ACC112 (cell line): ENCODE results near the gene BBS9.
"Not testable (repeated sequence)": the region's sequence is repeated elsewhere in the genome, so short reads cannot be mapped to it uniquely, and the experiment has no call there.

Experiments used
- H2AFZ ChIP-seq: fragments of 200-600 bp; sonication (generic); one replicate; pipeline ENCODE4 v1.6.0; 2017; ENCODE audit warnings: antibody characterized with exemption, low read length; ENCODE audit not compliant: unreplicated experiment
- H3K27ac ChIP-seq: fragments of 200-600 bp; sonication (generic); 2 replicates; pipeline ENCODE4 v1.5.1; 2014; ENCODE audit warnings: low read depth, mild to moderate bottlenecking, antibody characterized with exemption, low read length, moderate library complexity
- H3K27me3 ChIP-seq: fragments of 200-600 bp; sonication (generic); 2 replicates; pipeline ENCODE4 v1.6.1; 2014; ENCODE audit warnings: mild to moderate bottlenecking, antibody characterized with exemption, low read length, moderate library complexity, mixed read lengths; ENCODE audit not compliant: insufficient read depth
- H3K36me3 ChIP-seq: fragments of 200-600 bp; sonication (generic); 2 replicates; pipeline ENCODE4 v1.6.1; 2016; ENCODE audit warnings: mild to moderate bottlenecking, antibody characterized with exemption, low read length, moderate library complexity, mixed read lengths; ENCODE audit not compliant: insufficient read depth
- H3K4me1 ChIP-seq: fragments of 200-600 bp; sonication (generic); one replicate; pipeline ENCODE4 v1.6.1; 2016; ENCODE audit warnings: low read length, mixed read lengths; ENCODE audit not compliant: insufficient read depth, unreplicated experiment, control insufficient read depth
- H3K4me3 ChIP-seq: fragments of 200-600 bp; sonication (generic); 2 replicates; pipeline ENCODE4 v1.5.1; 2014; ENCODE audit warnings: mild to moderate bottlenecking, low read depth, low read length
- H3K79me2 ChIP-seq: fragments of 200-600 bp; sonication (generic); one replicate; pipeline ENCODE4 v1.6.0; 2016; ENCODE audit warnings: low read length; ENCODE audit not compliant: control insufficient read depth, unreplicated experiment, insufficient read depth

The BBS9 gene

DNA sequence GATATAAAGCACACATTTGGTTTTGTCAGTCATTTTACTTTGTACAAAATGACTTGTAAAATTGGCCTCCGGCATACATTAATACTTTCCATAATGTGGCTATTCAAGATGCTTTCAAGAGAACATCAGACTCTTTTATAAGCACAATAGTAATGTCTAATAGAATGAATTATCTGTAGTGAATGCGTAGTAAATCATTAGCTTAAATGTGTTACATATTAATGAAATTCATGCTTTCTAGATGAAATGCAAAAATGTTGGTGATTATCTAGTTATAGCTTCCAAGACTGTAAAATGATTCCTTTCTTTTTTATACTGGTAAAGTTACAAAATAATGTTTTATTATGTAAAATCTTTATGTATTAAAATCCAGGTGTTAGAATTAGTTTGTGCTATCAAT is 144.0 kb downstream of the BBS9 start:
- Histone ChIP-seq H3K4me3 (no peak overlapping the region), H3K36me3 (peaks cover 6% of the 10 kb centered on the region; the same call in 1 of the 2 replicates), H3K27me3 (no peaks in the 10 kb centered on the region), H3K4me1 (no peaks in the 10 kb centered on the region), H3K27ac (no peak overlapping the region), H2AFZ (no peak overlapping the region), H3K79me2 (no peaks in the 10 kb centered on the region)

DNA sequence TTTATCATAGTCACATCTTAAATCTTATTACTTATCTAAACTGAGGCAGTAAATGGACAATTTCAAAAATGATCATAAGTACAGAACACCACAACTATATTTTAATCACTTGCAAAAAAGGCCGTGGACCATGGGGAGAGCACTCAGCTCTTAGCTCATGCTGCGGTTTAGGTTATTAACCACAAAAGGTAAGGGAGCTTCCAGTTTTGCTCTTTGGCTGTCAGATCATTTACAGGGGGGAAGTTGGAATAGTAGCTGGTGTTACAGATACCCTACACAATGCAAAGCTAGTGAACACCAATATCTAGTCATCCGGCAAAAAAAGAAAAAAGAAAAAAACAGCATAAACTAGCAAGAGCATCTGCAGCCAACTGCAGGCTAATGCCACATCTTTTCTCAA is 147.0 kb downstream of the BBS9 start:
- Histone ChIP-seq H3K4me1 (no peaks in the 10 kb centered on the region), H3K36me3 (peaks cover 12% of the 10 kb centered on the region), H3K27ac (no peak overlapping the region), H3K27me3 (no peaks in the 10 kb centered on the region), H3K79me2 (no peaks in the 10 kb centered on the region), H3K4me3 (no peak overlapping the region), H2AFZ (no peak overlapping the region)

DNA sequence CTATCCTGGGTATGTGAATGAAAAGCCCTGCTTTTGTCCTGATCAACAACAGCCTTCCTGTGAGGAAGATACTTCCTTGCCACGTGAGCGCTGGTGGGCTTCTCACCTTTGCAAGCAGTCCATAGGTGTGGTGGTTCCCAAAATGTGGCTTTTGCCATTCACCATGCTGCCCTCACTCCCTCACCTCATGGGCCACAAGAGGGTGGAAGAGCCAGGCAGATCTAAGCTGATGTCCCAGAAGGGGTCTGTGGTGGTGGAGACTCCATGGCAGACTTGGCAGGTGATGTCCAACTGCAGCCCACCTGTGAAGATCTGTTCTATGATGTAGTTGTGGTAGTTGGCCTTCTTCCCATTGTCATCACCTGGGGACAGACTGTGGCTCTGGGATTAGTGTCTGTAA is 147.4 kb downstream of the BBS9 start:
- Histone ChIP-seq H3K4me3 (no peak overlapping the region), H3K4me1 (no peaks in the 10 kb centered on the region), H3K36me3 (peaks cover 12% of the 10 kb centered on the region), H3K79me2 (no peaks in the 10 kb centered on the region), H3K27me3 (no peaks in the 10 kb centered on the region), H3K27ac (no peak overlapping the region), H2AFZ (no peak overlapping the region)

DNA sequence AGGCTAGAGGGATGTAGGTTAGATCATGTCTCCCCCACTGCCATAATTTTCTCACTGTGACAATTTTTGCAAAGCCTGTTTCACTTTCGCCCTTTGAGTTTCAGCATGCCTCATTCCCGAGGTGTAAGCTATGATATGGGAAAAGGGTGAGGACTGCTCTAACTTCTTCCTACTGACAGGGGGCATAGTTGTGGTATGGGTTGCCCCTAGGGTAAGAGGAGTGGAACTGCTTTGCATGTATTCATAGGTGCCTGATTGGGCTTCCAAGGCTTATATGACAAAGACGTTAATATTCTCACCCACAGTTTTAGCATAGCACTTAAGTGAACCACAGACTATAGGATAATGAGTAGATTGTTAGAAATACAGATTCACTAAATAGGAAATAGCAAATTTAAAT is 148.7 kb downstream of the BBS9 start:
- H3K79me2 ChIP-seq = no peaks in the 10 kb centered on the region
- no peaks in the 10 kb centered on the region for H3K4me1 ChIP-seq
- no peaks in the 10 kb centered on the region for H3K27me3 ChIP-seq
- no peak overlapping the region for H3K4me3 ChIP-seq
- no peak overlapping the region for H3K27ac ChIP-seq
- peaks cover 12% of the 10 kb centered on the region for H3K36me3 ChIP-seq
- no peak overlapping the region for H2AFZ ChIP-seq

DNA sequence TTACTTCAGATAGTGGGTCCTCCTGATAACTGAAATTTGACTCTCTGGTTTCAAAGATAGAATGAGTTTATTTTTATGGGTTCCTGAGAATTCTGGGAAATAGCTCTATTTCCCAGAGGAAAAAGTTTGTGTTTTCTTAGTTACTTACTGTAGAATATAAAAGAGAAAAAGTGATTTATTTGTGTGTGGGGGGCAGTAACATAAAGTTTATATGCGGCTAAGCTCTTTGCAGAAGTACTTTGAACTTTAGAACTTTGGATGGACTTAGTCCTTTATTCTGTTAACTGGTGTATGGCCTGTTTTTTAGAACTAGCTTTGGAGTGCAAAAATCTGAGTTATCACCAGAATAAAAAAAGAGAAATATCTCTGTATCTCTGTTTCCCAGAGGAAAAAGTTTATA is 157.1 kb downstream of the BBS9 start:
- Histone ChIP-seq H3K36me3 (no peaks in the 10 kb centered on the region), H3K4me3 (no peak overlapping the region), H3K79me2 (no peaks in the 10 kb centered on the region), H3K27ac (no peak overlapping the region), H3K4me1 (no peaks in the 10 kb centered on the region), H2AFZ (no peak overlapping the region), H3K27me3 (no peaks in the 10 kb centered on the region)

DNA sequence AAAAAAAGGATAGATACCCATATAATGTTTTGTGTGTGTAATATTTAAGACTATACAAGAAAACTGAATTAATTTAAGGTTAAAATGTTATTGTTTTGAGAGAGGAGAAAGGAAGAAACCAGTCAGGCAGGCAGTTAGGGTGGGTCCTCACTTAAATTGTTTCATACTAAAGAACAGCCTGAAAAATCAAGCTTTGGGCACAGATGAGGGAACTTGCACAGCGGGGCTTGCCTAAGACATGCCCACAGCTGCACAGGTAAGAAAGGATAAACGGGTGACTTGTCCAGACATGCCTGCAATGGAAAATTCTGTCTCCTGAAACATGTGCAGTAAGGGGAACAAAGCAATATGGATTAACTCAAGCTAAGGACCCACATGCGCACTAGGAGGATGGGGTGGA is 158.4 kb downstream of the BBS9 start:
- no peaks in the 10 kb centered on the region for H3K4me1 ChIP-seq

DNA sequence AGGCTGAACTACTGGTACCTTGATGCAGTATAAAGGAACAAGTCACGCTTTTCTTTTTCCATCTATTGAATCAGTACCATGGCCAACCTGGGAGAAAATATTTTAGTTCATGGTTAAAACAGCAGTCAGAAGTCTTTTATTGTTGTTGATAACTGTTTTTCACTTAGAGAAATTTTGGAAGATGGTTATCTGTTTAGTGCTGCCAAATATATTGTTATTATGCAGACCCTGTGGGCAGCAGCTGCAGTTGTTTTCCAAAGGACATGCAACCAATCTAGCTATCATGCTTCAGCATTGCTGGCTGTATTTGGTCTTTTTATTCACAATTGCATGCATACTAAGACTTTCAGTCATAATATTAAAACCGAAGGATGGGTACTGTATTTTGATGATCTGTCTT is 169.5 kb downstream of the BBS9 start:
- Histone ChIP-seq H3K4me1 (no peaks in the 10 kb centered on the region), H3K36me3 (no peaks in the 10 kb centered on the region), H2AFZ (no peak overlapping the region), H3K79me2 (no peaks in the 10 kb centered on the region), H3K27ac (no peak overlapping the region), H3K27me3 (no peaks in the 10 kb centered on the region), H3K4me3 (no peak overlapping the region)

More for the DNA sequence above, 158.4 kb downstream of the BBS9 start:
- H3K36me3 ChIP-seq = no peaks in the 10 kb centered on the region
- no peaks in the 10 kb centered on the region for H3K27me3 ChIP-seq
- no peak overlapping the region for H3K27ac ChIP-seq
- H2AFZ ChIP-seq = no peak overlapping the region
- H3K79me2 ChIP-seq = no peaks in the 10 kb centered on the region
- no peak overlapping the region for H3K4me3 ChIP-seq

DNA sequence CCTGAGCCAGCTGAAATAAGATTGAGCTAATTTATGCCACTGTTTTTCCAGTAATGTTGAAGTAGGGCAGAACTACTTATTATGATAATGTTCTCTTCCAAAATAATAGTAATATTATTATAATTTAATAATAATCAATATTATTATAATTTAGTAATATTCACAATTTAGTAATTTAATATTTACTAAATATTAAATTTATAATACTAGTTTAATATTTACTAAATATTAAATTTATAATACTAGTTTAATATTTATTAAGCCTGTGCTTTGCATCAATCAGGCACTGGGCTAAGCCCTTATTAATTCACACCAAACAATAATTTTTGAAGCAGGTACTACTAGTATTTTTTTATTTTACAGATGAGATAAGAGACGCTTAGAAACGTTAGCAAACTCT is 170.1 kb downstream of the BBS9 start:
- Histone ChIP-seq H3K27ac (no peak overlapping the region), H3K4me1 (no peaks in the 10 kb centered on the region), H3K27me3 (no peaks in the 10 kb centered on the region), H3K4me3 (no peak overlapping the region), H3K79me2 (no peaks in the 10 kb centered on the region), H3K36me3 (no peaks in the 10 kb centered on the region), H2AFZ (no peak overlapping the region)

DNA sequence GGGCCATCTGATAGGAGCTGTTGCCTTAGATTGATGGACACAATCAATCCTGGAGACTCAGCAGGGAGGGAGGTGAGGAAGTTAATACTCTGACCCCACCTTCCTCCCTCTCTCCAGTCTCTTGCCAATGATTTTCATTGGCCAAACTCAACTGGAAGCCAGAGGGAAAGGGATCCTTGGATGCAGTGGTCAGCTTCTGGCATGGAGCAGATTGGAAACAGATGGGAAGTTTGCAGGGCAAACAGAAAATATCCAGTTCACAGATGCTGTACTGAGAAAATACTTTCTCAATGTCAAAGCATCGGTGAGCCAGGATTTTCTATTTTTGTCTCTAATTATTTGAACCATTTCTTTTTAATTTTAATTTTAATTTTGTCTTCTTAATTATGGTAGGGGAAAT is 170.8 kb downstream of the BBS9 start:
- Histone ChIP-seq H3K36me3 (no peaks in the 10 kb centered on the region), H3K4me3 (no peak overlapping the region), H3K4me1 (no peaks in the 10 kb centered on the region), H3K79me2 (no peaks in the 10 kb centered on the region), H3K27ac (no peak overlapping the region), H2AFZ (no peak overlapping the region), H3K27me3 (no peaks in the 10 kb centered on the region)

DNA sequence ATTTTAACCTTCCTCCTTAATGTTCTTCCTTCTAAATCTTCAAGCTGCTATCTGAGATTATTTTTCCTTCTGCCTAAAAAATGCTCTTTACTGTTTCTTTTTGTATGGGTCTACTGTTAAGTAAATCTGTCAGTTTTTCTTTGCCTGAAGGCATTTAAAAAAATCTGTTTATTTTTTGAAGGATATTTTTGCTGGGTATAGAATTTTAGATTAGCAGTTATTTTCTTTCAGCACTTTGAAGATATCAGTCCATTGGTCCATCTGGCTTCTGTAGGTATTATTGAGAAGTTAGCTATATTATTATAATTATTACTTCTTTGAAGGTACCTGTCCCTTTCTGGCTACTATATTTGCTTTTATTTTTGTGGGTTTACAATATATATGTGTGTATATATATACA is 171.4 kb downstream of the BBS9 start:
- Histone ChIP-seq H3K27ac (no peak overlapping the region), H2AFZ (no peak overlapping the region), H3K4me1 (no peaks in the 10 kb centered on the region), H3K4me3 (no peak overlapping the region), H3K36me3 (no peaks in the 10 kb centered on the region), H3K27me3 (no peaks in the 10 kb centered on the region), H3K79me2 (no peaks in the 10 kb centered on the region)

DNA sequence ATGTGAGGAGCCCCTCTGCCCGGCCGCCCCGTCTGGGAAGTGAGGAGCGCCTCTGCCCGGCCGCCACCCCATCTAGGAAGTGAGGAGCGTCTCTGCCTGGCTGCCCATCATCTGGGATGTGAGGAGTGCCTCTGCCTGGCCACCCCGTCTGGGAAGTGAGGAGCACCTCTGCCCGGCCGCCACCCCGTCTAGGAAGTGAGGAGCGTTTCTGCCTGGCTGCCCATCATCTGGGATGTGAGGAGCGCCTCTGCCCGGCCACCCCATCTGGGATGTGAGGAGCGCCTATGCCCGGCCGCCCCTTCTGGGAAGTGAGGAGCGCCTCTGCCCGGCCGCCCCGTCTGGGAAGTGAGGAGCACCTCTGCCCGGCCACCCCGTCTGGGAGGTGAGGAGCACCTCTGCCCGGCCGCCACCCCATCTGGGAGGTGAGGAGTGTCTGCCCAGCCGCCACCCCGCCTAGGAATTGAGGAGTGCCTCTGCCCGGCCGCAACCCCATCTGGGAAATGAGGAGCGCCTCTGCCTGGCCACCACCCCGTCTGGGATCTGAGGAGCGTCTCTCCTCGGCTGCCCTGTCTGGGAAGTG is 174.7 kb downstream of the BBS9 start:
- H3K27me3 ChIP-seq, H3K36me3 ChIP-seq, H3K4me1 ChIP-seq, H3K4me3 ChIP-seq, H3K79me2 ChIP-seq, H3K27ac ChIP-seq, H2AFZ ChIP-seq: not testable (repeated sequence)
